Glutamatergic neuron (in vitro differentiated cells): ENCODE data around the gene USP24. TPM values are rescaled to one million over a fixed set of nuclear protein-coding genes. Genes with fewer than 3 reads are reported as not detected.

Experiments used
- DNase-seq: peaks from one replicate; pipeline ENCODE4 v3.0.0; 2022
- H3K27ac Mint-ChIP-seq: one replicate; pipeline ENCODE4 v1.8.0; 2020; ENCODE audit warnings: mild to moderate bottlenecking, mixed read lengths, inconsistent platforms; ENCODE audit not compliant: unreplicated experiment
- H3K27me3 Mint-ChIP-seq: one replicate; pipeline ENCODE4 v1.8.0; 2020; ENCODE audit warnings: mild to moderate bottlenecking, moderate library complexity, mixed read lengths, inconsistent platforms; ENCODE audit not compliant: unreplicated experiment
- H3K36me3 Mint-ChIP-seq: one replicate; pipeline ENCODE4 v1.8.0; 2020; ENCODE audit warnings: mild to moderate bottlenecking, mixed read lengths, inconsistent platforms; ENCODE audit not compliant: unreplicated experiment
- H3K4me1 Mint-ChIP-seq: one replicate; pipeline ENCODE4 v1.8.0; 2020; ENCODE audit warnings: mild to moderate bottlenecking, low read depth, mixed read lengths, inconsistent platforms; ENCODE audit not compliant: unreplicated experiment
- H3K4me3 Mint-ChIP-seq: one replicate; pipeline ENCODE4 v1.8.0; 2020; ENCODE audit warnings: mild to moderate bottlenecking, mixed read lengths, inconsistent platforms; ENCODE audit not compliant: unreplicated experiment
- H3K9me3 Mint-ChIP-seq: one replicate; pipeline ENCODE4 v1.8.0; 2020; ENCODE audit warnings: mild to moderate bottlenecking, moderate library complexity, mixed read lengths, inconsistent platforms; ENCODE audit not compliant: unreplicated experiment
- CTCF ChIP-seq: fragments of 200-600 bp; sonication (generic); IDR thresholded peaks from one replicate; pipeline ENCODE4 v1.5.0; 2021; ENCODE audit not compliant: partially characterized antibody, unreplicated experiment
- total RNA-seq: library from RNA; stranded (reverse); fragmentation: NEBNext Ultra II Directional; extraction: Animal tissue kit (Norgen Biotek cat#: 25700); gene quantifications from one replicate; pipeline ENCODE4 v1.2.1, GENCODE V29; 2021; ENCODE audit not compliant: unreplicated experiment

Gene USP24
- total RNA-seq, 1 donor from 2014 or later: 54.6 TPM

- DNase-seq: no peak
- peaks cover 2% of the 10 kb centered on the region for H3K27me3 Mint-ChIP-seq
- no peak overlapping the region for H3K27ac Mint-ChIP-seq
- H3K4me3 Mint-ChIP-seq: no peak overlapping the region
- H3K4me1 Mint-ChIP-seq: peaks cover 25% of the 10 kb centered on the region
- H3K36me3 Mint-ChIP-seq: no peaks in the 10 kb centered on the region
- H3K9me3 Mint-ChIP-seq: no peaks in the 10 kb centered on the region
- TF ChIP-seq CTCF: no peak
Measured at GRCh38 chr1:55246896-55247295, 31.7 kb upstream of the USP24 start.

- Mint-ChIP-seq H3K27me3 (peaks cover 2% of the 10 kb centered on the region), H3K36me3 (no peaks in the 10 kb centered on the region), H3K27ac (no peak overlapping the region), H3K4me1 (peaks cover 22% of the 10 kb centered on the region), H3K9me3 (no peaks in the 10 kb centered on the region), H3K4me3 (no peak overlapping the region)
- TF ChIP-seq CTCF: no peak
- DNase-seq: no peak
Measured at GRCh38 chr1:55246331-55246730, 31.2 kb upstream of the USP24 start.

GRCh38 chr1:55245781-55246180 is 30.6 kb upstream of the USP24 start:
- Mint-ChIP-seq H3K36me3 (no peaks in the 10 kb centered on the region), H3K9me3 (no peaks in the 10 kb centered on the region), H3K4me3 (no peak overlapping the region), H3K27me3 (peaks cover 2% of the 10 kb centered on the region), H3K27ac (no peak overlapping the region), H3K4me1 (peaks cover 17% of the 10 kb centered on the region)
- DNase-seq: no peak
- no peak for TF ChIP-seq CTCF

GRCh38 chr1:55244476-55245099 is 29.4 kb upstream of the USP24 start:
- no peak for DNase-seq
- Mint-ChIP-seq H3K4me1 (peaks cover 6% of the 10 kb centered on the region), H3K27ac (no peak overlapping the region), H3K4me3 (no peak overlapping the region), H3K27me3 (peaks cover 2% of the 10 kb centered on the region), H3K9me3 (no peaks in the 10 kb centered on the region), H3K36me3 (no peaks in the 10 kb centered on the region)
- TF ChIP-seq CTCF: no peak

GRCh38 chr1:55243655-55244054 is 28.5 kb upstream of the USP24 start:
- no peak for TF ChIP-seq CTCF
- Mint-ChIP-seq H3K36me3 (no peaks in the 10 kb centered on the region), H3K4me1 (no peaks in the 10 kb centered on the region), H3K27me3 (no peaks in the 10 kb centered on the region), H3K9me3 (no peaks in the 10 kb centered on the region), H3K4me3 (no peak overlapping the region), H3K27ac (no peak overlapping the region)
- DNase-seq: no peak
